ENCODE data around the gene TMEM178B.
A peak's percentile ranks its signal among the peaks of the same experiment; 100 is the strongest.
"Not testable (repeated sequence)": the region's sequence is repeated elsewhere in the genome, so short reads cannot be mapped to it uniquely, and the experiment has no call there.

TMEM178B gene

GRCh38 chr7:141322383-141322782 lies 248.5 kb downstream of the TMEM178B start:
- H3K4me3 ChIP-seq (ENCODE audit: low read length): no peak overlapping the region
- no peak for DNase-seq (ENCODE audit: low read depth, low spot score)

- no peak for DNase-seq (ENCODE audit: low read depth, low spot score)
- H3K4me3 ChIP-seq (ENCODE audit: low read length): no peak overlapping the region
These were observed 250.0 kb downstream of the TMEM178B start for GRCh38 chr7:141323826-141324225.

DNA sequence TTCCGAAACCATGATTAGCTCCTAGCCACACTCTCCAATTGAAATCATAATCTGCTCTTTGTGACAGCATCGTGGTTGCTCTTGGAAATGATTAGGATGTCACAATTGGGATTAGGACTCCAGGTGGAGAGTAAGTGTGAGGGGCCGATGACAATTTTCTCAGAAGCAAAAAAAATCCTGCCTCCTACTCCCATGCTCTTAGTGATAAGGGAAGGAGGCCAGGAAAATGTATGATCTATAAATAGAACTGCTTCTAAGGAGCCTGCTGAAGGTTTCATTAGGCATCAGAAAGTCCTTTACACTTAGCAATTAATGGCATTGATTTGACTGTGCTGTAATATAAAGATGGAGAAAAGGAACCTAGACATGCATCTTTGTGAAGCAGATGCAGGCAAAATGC lies 251.0 kb downstream of the TMEM178B start:
- no peak overlapping the region for H3K4me3 ChIP-seq (ENCODE audit: low read length)
- no peak for DNase-seq (ENCODE audit: low read depth, low spot score)

- no peak overlapping the region for H3K4me3 ChIP-seq (ENCODE audit: low read length)
- no peak for DNase-seq (ENCODE audit: low read depth, low spot score)
These were observed 251.4 kb downstream of the TMEM178B start for GRCh38 chr7:141325275-141325674.

DNA sequence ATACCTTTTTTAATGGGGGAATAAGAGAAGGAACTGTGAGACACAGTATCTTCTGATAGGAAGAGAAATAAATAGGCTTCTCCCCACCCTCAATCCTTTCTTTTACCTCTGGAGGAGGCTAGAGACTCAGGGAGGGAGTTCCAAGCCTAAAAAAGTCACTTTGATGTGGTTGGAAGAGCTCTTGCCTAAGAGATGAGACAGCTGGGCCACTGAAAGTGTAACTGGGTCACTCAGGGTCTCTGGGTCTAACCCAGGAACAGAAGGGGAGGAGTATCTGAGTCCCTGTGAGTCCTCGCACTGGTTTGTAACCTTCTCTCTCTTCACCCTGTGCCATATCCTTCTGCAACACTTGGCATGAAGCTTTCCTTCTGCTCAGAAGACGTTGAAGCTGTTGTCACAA lies 254.4 kb downstream of the TMEM178B start:
- no peak overlapping the region for H3K4me3 ChIP-seq (ENCODE audit: low read length)
- DNase-seq (ENCODE audit: low read depth, low spot score): peak; percentile 28

DNA sequence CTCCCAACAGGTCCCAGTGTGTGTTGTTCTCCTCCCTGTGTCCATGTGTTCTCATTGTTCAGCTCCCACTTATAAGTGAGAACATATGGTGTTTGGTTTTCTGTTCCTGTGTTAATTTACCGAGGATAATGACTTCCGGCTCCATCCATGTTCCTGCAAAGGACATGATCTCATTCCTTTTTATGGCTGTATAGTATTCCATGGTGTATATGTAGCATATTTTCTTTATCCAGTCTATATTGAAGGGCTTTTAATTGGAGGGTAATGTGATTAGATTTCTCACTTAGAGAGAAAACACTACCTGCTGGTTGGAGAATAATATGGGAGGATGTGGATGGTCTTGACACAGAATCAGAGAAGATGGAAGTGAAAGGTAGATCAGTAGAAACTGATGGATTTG lies 256.4 kb downstream of the TMEM178B start:
- not testable (repeated sequence) for DNase-seq (ENCODE audit: low read depth, low spot score)

DNA sequence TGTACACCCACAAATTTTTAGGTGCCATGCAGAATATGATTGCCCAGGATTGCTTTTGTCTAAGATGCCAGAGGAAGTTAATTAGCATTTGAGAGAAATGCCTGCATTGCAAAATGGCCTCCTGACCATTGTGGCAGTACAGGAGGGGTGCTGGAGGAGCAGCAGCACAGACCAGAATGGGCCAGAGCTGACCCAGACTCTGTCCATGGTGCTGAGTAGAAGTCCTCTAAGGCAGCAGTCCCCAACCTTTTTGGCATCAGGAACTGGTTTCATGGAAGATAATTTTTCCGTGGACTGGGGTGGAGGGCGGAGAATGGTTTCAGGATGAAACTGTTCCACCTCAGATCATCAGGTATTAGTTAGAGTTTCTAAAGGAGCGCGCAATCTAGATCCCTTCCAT lies 259.6 kb downstream of the TMEM178B start:
- no peak overlapping the region for H3K4me3 ChIP-seq (ENCODE audit: low read length)
- no peak for DNase-seq (ENCODE audit: low read depth, low spot score)

More for the DNA sequence above, 256.4 kb downstream of the TMEM178B start:
- not testable (repeated sequence) for H3K4me3 ChIP-seq (ENCODE audit: low read length)

DNA sequence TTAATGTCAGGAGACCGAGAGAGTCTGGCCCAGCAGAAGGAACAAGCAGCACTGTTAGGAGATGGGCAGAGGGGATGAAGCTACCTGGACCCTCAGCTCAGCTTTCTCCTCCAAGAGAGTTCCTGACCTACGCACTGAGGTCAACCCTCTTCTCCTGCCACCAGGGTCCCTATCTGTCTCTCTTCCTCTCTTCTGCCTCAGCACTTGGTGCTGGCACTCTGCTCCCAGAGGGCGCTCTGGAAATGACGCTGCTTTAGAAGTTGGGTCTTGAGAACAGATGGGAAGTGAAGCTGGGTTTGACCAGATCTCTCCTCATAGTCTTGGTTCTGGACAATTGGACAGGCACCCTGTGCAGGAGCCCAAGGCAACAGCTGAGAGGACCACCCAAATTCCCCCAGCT lies 261.3 kb downstream of the TMEM178B start:
- H3K4me3 ChIP-seq (ENCODE audit: low read length): no peak overlapping the region
- no peak for DNase-seq (ENCODE audit: low read depth, low spot score)

GRCh38 chr7:141339603-141340002 lies 265.7 kb downstream of the TMEM178B start:
- no peak overlapping the region for H3K4me3 ChIP-seq (ENCODE audit: low read length)
- no peak for DNase-seq (ENCODE audit: low read depth, low spot score)

DNA sequence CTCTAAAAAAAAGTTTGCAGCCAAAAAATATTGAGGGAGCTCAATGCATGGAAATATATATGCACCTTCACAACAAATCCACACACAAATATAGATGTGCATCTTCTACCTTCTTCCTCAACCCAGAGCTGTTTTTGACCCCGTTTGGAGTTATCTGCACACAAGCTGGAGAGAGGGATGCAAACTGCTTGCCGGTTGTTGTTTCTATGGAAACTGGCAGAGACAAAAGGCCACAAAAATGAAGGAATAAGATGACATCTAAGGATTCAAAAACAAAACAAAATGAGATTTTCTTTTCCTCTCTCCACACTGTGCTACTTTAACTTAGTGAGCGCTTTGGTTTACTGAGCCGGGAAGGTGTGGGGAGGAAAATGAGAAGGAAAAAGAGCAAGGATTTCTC lies 267.1 kb downstream of the TMEM178B start:
- DNase-seq (ENCODE audit: low read depth, low spot score): no peak
- H3K4me3 ChIP-seq (ENCODE audit: low read length): no peak overlapping the region

DNA sequence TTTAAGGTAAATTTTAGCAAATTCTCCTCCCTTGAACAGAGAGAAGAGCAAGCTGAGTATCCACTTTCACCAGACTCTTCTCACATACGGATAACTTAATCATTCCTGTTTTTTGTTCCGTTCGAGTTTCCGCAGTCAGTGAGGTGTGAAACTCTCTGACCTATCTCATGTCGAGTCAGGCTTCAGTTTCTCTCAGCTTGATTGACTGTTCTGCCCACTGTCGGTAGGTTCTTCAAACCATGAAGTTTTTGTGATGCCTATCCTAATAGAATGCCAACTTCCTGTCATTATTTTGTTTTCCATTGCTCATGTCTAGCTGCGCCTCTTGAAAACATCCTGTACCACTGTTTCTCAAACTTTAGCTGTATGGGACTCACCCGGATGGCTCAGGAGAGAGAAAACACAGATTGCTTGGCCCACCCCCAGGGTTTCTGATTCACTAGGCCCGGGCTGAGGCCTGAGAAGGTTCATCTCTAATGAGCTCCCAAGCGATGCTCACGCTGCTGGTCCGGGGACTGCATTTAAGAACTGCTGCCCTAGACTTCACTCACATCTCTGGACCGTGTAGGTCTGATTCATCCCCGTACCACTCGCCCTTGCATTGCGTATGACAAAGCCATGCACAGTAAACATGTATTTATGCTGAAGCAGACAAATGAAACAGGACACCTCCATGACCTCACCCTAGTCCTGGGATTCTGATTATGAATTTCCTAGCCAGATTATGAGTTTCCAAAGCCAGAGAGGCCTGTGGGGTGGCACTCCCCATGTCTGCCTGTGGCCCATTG lies 269.0 kb downstream of the TMEM178B start:
- no peak overlapping the region for H3K4me3 ChIP-seq (ENCODE audit: low read length)
- no peak for DNase-seq (ENCODE audit: low read depth, low spot score)

GRCh38 chr7:141344153-141344935 lies 270.5 kb downstream of the TMEM178B start:
- DNase-seq (ENCODE audit: low read depth, low spot score): no peak
- no peak overlapping the region for H3K4me3 ChIP-seq (ENCODE audit: low read length)

- no peak for DNase-seq (ENCODE audit: low read depth, low spot score)
- H3K4me3 ChIP-seq (ENCODE audit: low read length): no peak overlapping the region
These were observed 274.9 kb downstream of the TMEM178B start for GRCh38 chr7:141348728-141349127.

DNA sequence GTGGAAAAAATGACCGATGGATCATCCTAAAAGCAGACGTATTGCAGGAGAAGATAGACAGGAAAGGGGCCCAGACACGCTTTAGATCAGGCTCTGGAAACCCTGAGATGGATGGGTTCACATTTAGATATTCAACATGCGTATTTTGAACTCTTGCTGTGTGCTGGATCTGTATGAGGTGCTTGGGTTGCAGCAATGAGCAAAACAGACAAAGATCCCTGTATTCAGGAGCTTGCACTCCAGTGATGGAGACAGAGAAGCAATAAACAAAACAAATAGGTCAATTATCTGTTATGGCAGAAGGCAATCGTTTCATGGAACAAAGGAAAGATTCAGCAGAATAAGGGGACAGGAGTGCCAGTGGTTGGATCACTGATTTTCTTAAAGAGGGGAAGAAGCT lies 275.5 kb downstream of the TMEM178B start:
- H3K4me3 ChIP-seq (ENCODE audit: low read length): no peak overlapping the region
- DNase-seq (ENCODE audit: low read depth, low spot score): no peak

DNA sequence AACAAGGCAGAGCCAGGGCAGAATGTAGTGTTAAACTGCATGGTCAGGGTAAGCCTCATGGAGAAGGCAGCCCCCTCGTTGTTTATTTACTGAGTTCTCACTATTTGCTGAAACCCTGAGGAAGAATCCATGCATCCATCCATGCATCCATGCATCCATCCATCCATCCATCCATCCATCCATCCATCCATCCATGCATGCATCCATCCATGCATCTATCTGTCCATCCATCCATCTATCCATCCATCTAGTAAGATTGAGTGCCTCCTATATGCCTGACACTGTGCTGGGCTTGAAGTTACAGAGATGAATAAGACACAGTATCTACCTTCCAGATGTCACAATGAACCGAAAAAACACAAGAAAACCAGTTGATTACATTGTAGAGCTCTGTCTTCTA lies 275.9 kb downstream of the TMEM178B start:
- no peak overlapping the region for H3K4me3 ChIP-seq (ENCODE audit: low read length)
- no peak for DNase-seq (ENCODE audit: low read depth, low spot score)

GRCh38 chr7:141351175-141351574 lies 277.3 kb downstream of the TMEM178B start:
- H3K4me3 ChIP-seq (ENCODE audit: low read length): no peak overlapping the region
- DNase-seq (ENCODE audit: low read depth, low spot score): no peak

DNA sequence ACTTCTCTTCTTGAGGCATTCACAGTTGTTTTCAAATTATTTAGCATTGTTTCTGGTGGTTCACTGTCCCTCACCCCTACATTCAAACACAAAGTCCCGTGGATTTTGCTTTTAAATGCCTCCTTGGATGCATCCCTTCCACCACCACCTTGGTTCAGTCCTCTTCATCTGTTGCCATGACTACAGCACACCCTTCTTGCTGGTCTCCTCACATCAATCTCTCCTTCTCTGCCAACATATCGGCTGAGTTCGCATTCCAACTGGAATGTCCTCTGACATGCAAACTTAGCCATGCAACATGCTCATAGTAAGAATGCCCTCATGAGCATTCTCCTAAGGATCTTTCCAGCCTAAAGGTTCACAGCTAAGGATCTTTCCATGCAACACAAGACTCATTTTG lies 279.1 kb downstream of the TMEM178B start:
- no peak for DNase-seq (ENCODE audit: low read depth, low spot score)
- H3K4me3 ChIP-seq (ENCODE audit: low read length): no peak overlapping the region

DNA sequence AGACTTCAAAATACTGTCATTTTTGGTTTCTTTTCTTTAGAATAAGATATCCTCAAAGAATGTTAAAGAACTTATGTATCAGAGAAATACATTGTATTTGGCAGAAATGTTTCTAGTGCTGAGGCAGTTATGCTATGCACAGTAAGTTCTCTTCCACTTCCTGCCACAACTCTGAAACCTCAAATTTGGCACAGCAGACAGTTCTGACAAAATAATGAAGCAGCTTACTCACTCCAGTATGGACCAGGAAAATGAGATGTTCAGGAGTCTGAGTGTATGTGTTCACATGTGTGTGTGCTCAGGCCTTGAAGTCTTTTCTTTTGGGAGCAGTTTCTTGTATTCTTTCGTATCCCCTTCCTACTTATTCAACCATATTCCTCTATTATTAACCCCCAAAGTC lies 280.4 kb downstream of the TMEM178B start:
- peak; percentile 80 for DNase-seq (ENCODE audit: low read depth, low spot score)
- H3K4me3 ChIP-seq (ENCODE audit: low read length): no peak overlapping the region

DNA sequence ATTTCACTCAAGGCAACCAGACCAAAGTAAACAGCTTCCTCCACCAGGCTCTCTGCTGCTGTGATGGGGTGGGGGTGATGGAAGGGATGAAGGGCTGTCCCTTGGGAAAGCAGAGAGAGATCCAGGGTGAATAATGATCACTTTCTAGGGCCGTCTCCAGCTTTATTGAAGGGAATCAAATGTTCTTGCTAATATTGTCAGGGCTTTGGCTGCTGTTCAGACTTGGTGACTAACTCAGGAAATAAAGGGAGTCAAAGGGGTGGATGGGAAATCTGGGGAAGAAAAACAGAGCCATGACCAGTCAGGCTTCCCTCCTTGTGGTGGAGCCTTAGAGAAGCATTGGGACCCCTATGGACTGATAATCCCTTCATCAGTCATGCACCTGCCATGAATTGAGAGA lies 281.2 kb downstream of the TMEM178B start:
- no peak for DNase-seq (ENCODE audit: low read depth, low spot score)

DNA sequence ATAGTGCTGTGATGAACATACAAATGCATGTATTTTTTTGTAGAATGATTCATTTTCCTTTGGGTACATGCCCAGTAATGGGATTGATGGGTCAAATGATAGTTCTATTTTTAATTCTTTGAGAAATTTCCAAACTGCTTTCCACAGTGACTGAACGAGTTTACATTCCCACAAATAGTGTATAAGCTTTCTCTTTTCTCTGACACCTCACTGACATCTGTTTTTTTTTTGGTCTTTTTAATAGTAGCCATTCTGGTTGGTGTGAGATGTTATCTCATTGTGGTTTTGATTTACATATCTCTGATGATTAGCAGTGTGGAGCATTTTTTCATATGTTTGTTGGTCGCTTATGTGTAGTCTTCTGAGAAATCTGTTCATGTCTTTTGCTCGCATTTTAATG lies 282.3 kb downstream of the TMEM178B start:
- DNase-seq (ENCODE audit: low read depth, low spot score): no peak
- H3K4me3 ChIP-seq (ENCODE audit: low read length): no peak overlapping the region

More for the DNA sequence above, 281.2 kb downstream of the TMEM178B start:
- H3K4me3 ChIP-seq (ENCODE audit: low read length): no peak overlapping the region

GRCh38 chr7:141358386-141358785 lies 284.5 kb downstream of the TMEM178B start:
- H3K4me3 ChIP-seq (ENCODE audit: low read length): no peak overlapping the region

More at GRCh38 chr7:141358386-141358785, 284.5 kb downstream of the TMEM178B start:
- DNase-seq (ENCODE audit: low read depth, low spot score): no peak

All from Jurkat, Clone E6-1 (cell line).